Activated T-helper 1 cell treated with anti-CD3 and anti-CD28 coated beads, Interleukin-12 subunit alpha, Interleukin-12 subunit beta, Interleukin-2, Interleukin-4 antibody, amounts not matched to agents 30 ng/mL and 10 ng/mL and 1 ng/mL, durations not matched to agents 14 hours and 24 hours and 36 hours (primary cell): ENCODE data around the gene CD3D. TPM values are rescaled to one million over a fixed set of nuclear protein-coding genes. Genes with fewer than 3 reads are reported as not detected.

ENCODE experiments used
- DNase-seq: peaks from one replicate; pipeline ENCODE4 v3.0.0; 2021; ENCODE audit warnings: low spot score
- H3K27ac Mint-ChIP-seq: one replicate; pipeline ENCODE4 v1.8.0; 2021; ENCODE audit warnings: mild to moderate bottlenecking, mixed read lengths
- H3K27me3 Mint-ChIP-seq: one replicate; pipeline ENCODE4 v1.8.0; 2022; ENCODE audit warnings: mild to moderate bottlenecking, moderate library complexity, mixed read lengths; ENCODE audit not compliant: insufficient read depth
- H3K36me3 Mint-ChIP-seq: one replicate; pipeline ENCODE4 v1.8.0; 2021; ENCODE audit warnings: low read depth, mixed read lengths
- H3K4me1 Mint-ChIP-seq: one replicate; pipeline ENCODE4 v1.8.0; 2021; ENCODE audit warnings: low read depth, mixed read lengths
- H3K4me3 Mint-ChIP-seq: one replicate; pipeline ENCODE4 v1.8.0; 2021; ENCODE audit warnings: mild to moderate bottlenecking, moderate library complexity, mixed read lengths
- H3K9me3 Mint-ChIP-seq: one replicate; pipeline ENCODE4 v1.8.0; 2021; ENCODE audit warnings: mixed read lengths
- intact Hi-C: fragments of 100-400 bp; cut with micrococcal nuclease; formaldehyde crosslinking; loops from one replicate; pipeline ENCODE4 v1.15.1; 2024
- total RNA-seq: library from RNA; stranded (reverse); gene quantifications from 2 replicates; pipeline ENCODE4 v1.2.3, GENCODE V29; 2022

Gene CD3D
- total RNA-seq, 1 donor from 2014 or later: 486 TPM

GRCh38 chr11:118325283-118325682 lies 17.2 kb downstream of the CD3D start:
- DNase-seq: no peak
- Mint-ChIP-seq H3K36me3 (peaks cover 14% of the 10 kb centered on the region), H3K4me3 (no peak overlapping the region), H3K4me1 (peaks cover 13% of the 10 kb centered on the region), H3K27ac (no peak overlapping the region), H3K27me3 (peaks cover 3% of the 10 kb centered on the region), H3K9me3 (no peaks in the 10 kb centered on the region)
- intact Hi-C loops: no loop called here

DNA sequence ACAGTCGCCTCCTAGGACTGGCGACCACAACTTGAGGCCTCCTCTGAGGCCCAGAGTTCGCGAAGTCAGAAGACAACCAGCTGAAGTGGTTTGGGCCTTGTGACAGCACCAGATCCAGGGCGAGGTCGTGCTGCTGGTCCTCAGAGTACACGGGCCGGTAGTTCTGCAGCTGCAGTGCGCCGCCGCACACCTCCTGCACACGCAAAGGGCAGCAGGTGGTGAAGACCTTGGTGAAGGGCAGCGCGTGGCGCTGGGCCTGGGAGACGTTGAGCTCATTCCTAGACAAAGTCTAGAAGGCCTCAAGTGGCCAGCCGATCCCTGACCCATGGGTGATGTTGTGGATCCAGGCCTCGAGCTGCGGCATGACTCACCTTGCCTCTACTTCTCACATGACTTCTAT lies 19.8 kb downstream of the CD3D start:
- H3K4me1 Mint-ChIP-seq: peaks cover 37% of the 10 kb centered on the region
- intact Hi-C loops: no loop called here

GRCh38 chr11:118321386-118322082 lies 21.0 kb downstream of the CD3D start:
- no peak overlapping the region for H3K27ac Mint-ChIP-seq
- H3K27me3 Mint-ChIP-seq: no peaks in the 10 kb centered on the region
- no peak for DNase-seq
- peaks cover 47% of the 10 kb centered on the region for H3K4me1 Mint-ChIP-seq
- intact Hi-C loops: no loop called here
- no peaks in the 10 kb centered on the region for H3K9me3 Mint-ChIP-seq
- H3K36me3 Mint-ChIP-seq: peaks cover 25% of the 10 kb centered on the region
- H3K4me3 Mint-ChIP-seq: no peak overlapping the region

More for the DNA sequence above, 19.8 kb downstream of the CD3D start:
- H3K36me3 Mint-ChIP-seq: peaks cover 20% of the 10 kb centered on the region
- no peaks in the 10 kb centered on the region for H3K9me3 Mint-ChIP-seq
- H3K27me3 Mint-ChIP-seq: no peaks in the 10 kb centered on the region
- DNase-seq: no peak
- no peak overlapping the region for H3K4me3 Mint-ChIP-seq
- no peak overlapping the region for H3K27ac Mint-ChIP-seq

DNA sequence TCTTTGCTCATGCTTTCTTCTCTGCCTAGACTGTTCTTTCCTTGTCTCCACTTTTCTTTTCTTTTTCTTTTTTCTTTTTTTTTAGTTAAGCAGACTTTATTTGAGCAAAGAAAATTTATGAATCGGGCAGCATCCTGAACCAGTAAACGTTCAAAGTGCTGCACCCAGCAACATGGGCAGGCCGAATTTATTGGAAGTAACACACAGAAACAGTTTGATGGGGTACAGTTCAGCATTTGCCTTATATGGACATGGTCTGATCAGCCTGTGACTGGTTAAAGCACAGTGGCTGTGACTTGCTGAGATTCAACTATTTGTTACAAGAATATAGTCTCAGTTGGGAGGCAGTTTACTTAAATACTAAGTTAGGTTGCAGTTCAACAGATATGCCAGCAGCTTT lies 22.0 kb downstream of the CD3D start:
- Mint-ChIP-seq H3K4me1 (peaks cover 57% of the 10 kb centered on the region), H3K36me3 (peaks cover 29% of the 10 kb centered on the region), H3K4me3 (no peak overlapping the region), H3K27ac (no peak overlapping the region), H3K9me3 (no peaks in the 10 kb centered on the region), H3K27me3 (no peaks in the 10 kb centered on the region)
- intact Hi-C loops: no loop called here
- no peak for DNase-seq

DNA sequence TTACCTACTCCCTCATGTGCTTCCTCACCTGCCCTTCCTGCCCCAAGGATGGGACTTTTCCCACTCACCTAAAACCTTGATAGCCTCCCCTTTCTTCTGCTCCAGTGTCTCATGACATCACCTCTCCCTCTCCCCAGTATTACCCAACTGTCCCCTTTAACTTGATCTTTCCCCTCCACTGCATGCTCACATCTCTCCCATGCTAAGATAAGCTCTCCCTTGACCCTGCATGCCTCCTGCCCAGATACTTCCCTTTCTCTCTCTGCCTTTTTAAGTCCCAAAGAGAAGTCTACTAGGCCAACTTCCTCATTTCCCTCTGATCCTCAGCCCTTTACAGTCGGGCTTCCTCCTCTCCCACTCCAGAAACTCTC lies 23.2 kb downstream of the CD3D start:
- intact Hi-C loops: no loop called here
- Mint-ChIP-seq H3K9me3 (no peaks in the 10 kb centered on the region), H3K27me3 (no peaks in the 10 kb centered on the region), H3K4me3 (no peak overlapping the region), H3K36me3 (peaks cover 35% of the 10 kb centered on the region), H3K4me1 (peaks cover 64% of the 10 kb centered on the region), H3K27ac (peak overlapping the region; percentile 37)
- DNase-seq: no peak

DNA sequence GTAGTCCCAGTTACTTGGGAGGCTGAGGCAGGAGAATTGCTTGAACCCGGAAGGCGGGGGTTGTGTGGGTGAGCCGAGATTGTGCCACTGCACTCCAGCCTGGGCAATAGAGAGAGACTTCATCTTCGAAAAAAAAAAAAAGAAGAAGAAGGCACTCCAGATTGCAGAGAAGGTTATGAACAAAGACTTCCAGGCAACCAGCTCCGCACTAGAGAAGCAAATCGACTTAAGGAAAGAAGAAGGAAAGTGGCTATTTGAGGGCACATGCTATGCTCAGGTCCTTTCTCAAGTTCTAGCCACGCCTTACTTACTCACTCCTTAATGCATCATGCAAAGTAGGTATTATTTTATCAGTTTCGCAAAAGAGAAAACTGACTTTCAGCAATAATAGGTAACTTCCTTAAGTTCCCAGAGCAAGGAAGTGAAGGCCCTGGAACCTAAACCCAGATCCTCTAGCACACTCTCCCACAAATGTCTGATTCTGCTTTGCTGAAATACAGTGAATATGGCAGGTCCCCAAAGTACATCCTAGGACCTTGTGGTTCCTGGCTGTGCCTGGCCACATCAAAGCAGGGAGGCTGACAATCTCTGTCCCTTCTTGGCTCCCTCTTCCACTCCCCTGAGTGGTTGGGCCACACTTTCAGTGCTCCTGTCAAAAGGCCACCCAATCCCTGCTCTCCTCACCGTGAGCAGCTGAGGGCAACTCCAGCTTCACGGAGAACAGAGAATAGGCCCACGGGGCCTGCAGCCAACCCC lies 23.7 kb downstream of the CD3D start:
- H3K4me1 Mint-ChIP-seq: peaks cover 69% of the 10 kb centered on the region
- peaks cover 41% of the 10 kb centered on the region for H3K36me3 Mint-ChIP-seq
- no peak overlapping the region for H3K4me3 Mint-ChIP-seq
- intact Hi-C loops: no loop called here
- DNase-seq: no peak
- H3K27me3 Mint-ChIP-seq: no peaks in the 10 kb centered on the region
- no peaks in the 10 kb centered on the region for H3K9me3 Mint-ChIP-seq
- no peak overlapping the region for H3K27ac Mint-ChIP-seq

- Mint-ChIP-seq H3K4me1 (peaks cover 72% of the 10 kb centered on the region), H3K36me3 (peaks cover 39% of the 10 kb centered on the region), H3K9me3 (no peaks in the 10 kb centered on the region), H3K27me3 (no peaks in the 10 kb centered on the region), H3K4me3 (no peak overlapping the region), H3K27ac (no peak overlapping the region)
- no peak for DNase-seq
- intact Hi-C loops: no loop called here
Measured at GRCh38 chr11:118318124-118318523, 24.4 kb downstream of the CD3D start.

- Mint-ChIP-seq H3K27me3 (no peaks in the 10 kb centered on the region), H3K36me3 (peaks cover 62% of the 10 kb centered on the region), H3K27ac (peak overlapping the region; percentile 86), H3K9me3 (no peaks in the 10 kb centered on the region), H3K4me3 (no peak overlapping the region), H3K4me1 (peaks cover 81% of the 10 kb centered on the region)
- intact Hi-C loops: no loop called here
- no peak for DNase-seq
Measured at GRCh38 chr11:118314988-118315411, 27.5 kb downstream of the CD3D start.

DNA sequence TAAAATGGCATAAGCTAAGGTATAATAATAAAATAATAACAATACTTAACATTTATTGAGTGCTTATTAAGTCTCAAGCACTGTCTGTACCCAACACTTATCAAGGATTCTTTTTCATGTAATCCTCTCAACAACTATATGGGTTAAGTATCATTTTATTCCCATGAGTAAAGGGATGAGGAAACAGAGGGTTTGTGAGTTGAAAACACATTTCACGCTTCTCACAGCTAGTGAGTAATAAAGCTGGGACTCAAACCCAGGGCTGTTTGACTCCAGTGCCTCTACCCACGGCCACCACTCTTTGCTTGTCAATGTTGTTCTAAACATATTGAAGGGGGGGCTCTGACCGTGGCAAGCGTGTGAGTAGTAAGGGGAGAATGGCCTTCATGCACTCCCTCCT lies 29.3 kb downstream of the CD3D start:
- no peak overlapping the region for H3K27ac Mint-ChIP-seq
- DNase-seq: no peak
- intact Hi-C loops: no loop called here
- peaks cover 68% of the 10 kb centered on the region for H3K36me3 Mint-ChIP-seq
- H3K4me1 Mint-ChIP-seq: peaks cover 79% of the 10 kb centered on the region
- H3K9me3 Mint-ChIP-seq: no peaks in the 10 kb centered on the region
- H3K4me3 Mint-ChIP-seq: no peak overlapping the region
- no peaks in the 10 kb centered on the region for H3K27me3 Mint-ChIP-seq

GRCh38 chr11:118312328-118312727 lies 30.2 kb downstream of the CD3D start:
- Mint-ChIP-seq H3K9me3 (no peaks in the 10 kb centered on the region), H3K27ac (peak overlapping the region; percentile 69), H3K4me3 (no peak overlapping the region), H3K27me3 (no peaks in the 10 kb centered on the region), H3K4me1 (peaks cover 81% of the 10 kb centered on the region), H3K36me3 (peaks cover 77% of the 10 kb centered on the region)
- no peak for DNase-seq
- intact Hi-C loops: no loop called here

- Mint-ChIP-seq H3K27me3 (no peaks in the 10 kb centered on the region), H3K36me3 (peaks cover 80% of the 10 kb centered on the region), H3K4me3 (no peak overlapping the region), H3K27ac (no peak overlapping the region), H3K9me3 (no peaks in the 10 kb centered on the region), H3K4me1 (peaks cover 81% of the 10 kb centered on the region)
- DNase-seq: no peak
- intact Hi-C loops: no loop called here
Measured at GRCh38 chr11:118311518-118311917, 31.0 kb downstream of the CD3D start.

DNA sequence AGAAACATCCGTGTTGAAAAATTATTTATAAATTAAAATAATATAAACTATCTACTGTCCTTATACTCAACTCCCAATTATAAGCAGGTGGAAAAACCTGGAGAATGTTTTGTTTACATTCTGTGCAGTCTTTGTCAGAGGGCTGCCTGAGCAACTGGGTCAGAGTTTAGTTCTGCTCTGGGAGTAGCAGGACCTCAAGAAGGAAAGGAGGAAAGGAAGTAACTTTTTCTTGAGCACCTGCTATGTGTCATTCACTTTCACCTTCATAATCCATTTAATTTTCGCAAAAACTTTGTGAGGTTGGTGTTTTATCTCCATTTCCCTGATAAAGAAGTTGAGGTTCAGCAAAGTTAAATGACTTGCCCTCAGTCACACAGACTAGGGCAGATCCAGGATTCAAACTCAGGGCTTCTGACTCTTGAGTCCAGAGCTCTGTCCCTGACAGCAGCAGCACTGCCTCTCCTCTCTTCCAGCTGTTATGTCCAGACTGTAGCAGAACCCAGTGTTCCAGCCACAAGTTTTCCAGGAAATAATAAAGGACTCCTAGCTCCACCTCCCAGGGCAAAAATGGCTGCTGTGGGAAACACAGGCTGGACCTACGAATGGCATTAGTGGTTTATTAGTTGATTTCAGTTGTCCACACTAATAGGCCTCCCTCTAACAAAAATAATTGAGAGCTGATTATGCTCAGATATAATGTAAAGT lies 31.6 kb downstream of the CD3D start:
- no peak overlapping the region for H3K4me3 Mint-ChIP-seq
- no peaks in the 10 kb centered on the region for H3K9me3 Mint-ChIP-seq
- DNase-seq: no peak
- H3K4me1 Mint-ChIP-seq: peaks cover 78% of the 10 kb centered on the region
- peaks cover 78% of the 10 kb centered on the region for H3K36me3 Mint-ChIP-seq
- H3K27me3 Mint-ChIP-seq: no peaks in the 10 kb centered on the region
- intact Hi-C loops: no loop called here
- H3K27ac Mint-ChIP-seq: peak overlapping the region; percentile 32

GRCh38 chr11:118310271-118310670 lies 32.2 kb downstream of the CD3D start:
- intact Hi-C loops: no loop called here
- H3K4me1 Mint-ChIP-seq: peaks cover 75% of the 10 kb centered on the region
- no peaks in the 10 kb centered on the region for H3K9me3 Mint-ChIP-seq
- peak overlapping the region; percentile 72 for H3K27ac Mint-ChIP-seq
- no peak for DNase-seq
- H3K4me3 Mint-ChIP-seq: peak overlapping the region; percentile 43
- H3K27me3 Mint-ChIP-seq: no peaks in the 10 kb centered on the region
- peaks cover 76% of the 10 kb centered on the region for H3K36me3 Mint-ChIP-seq
